Endothelial cell of coronary artery (primary cell): Measurements from ENCODE around the gene PLET1. TPM values are rescaled to one million over a fixed set of nuclear protein-coding genes. Genes with fewer than 3 reads are reported as not detected.

Experiments used
- total RNA-seq: library from RNA; depleted of rRNA; stranded (reverse); fragments of >200 nt; gene quantifications from 2 replicates; pipeline ENCODE4 v1.2.3, GENCODE V29; 2014

PLET1 gene
- total RNA-seq, result not detected in 2 replicates

GRCh38 chr11:112260490-112260889 lies at the start of gene PLET1:
PLET1 (minus strand) TSS chr11:112260860; CDS start chr11:112260589, 271 bp downstream.

GRCh38 chr11:112226062-112226830 lies 34.4 kb downstream of the PLET1 start, which contains the start of gene PTS:
PTS (plus strand) TSS chr11:112226428; CDS start chr11:112226444, 16 bp downstream.

Other genes with a start within 250 kb of the PLET1 start
- 30.9 and 34.5 TPM in 2 replicates for gene DLAT, start 235.5 kb downstream of the PLET1 start, total RNA-seq
- 0.38 and 1.2 TPM in 2 replicates for gene PIH1D2, start 186.8 kb downstream of the PLET1 start, total RNA-seq
- 17.4 and 21.4 TPM in 2 replicates for gene NKAPD1, start 186.6 kb downstream of the PLET1 start, total RNA-seq
- 78.3 and 127 TPM in 2 replicates for gene TIMM8B, start 174.1 kb downstream of the PLET1 start, total RNA-seq
- 117 and 119 TPM in 2 replicates for gene SDHD, start 174.0 kb downstream of the PLET1 start, total RNA-seq
- 5.5 TPM in 1 of 2 replicates, not detected in the other for gene IL18, start 96.8 kb downstream of the PLET1 start, total RNA-seq
- 0.09 TPM in 1 of 2 replicates, not detected in the other for gene TEX12, start 93.5 kb downstream of the PLET1 start, total RNA-seq
- gene BCO2, start 85.3 kb downstream of the PLET1 start, total RNA-seq, result 0.72 and 1.5 TPM in 2 replicates
- 29.6 and 35.3 TPM in 2 replicates for gene PTS, start 34.4 kb downstream of the PLET1 start, total RNA-seq